Measurements from ENCODE around the gene IGSF21.

The IGSF21 gene

GRCh38 chr1:18422954-18423353 is 315.4 kb downstream of the IGSF21 start:
- DNase-seq (ENCODE audit: low spot score) = no peak

GRCh38 chr1:18426580-18426979 is 319.0 kb downstream of the IGSF21 start:
- no peak for DNase-seq (ENCODE audit: low spot score)
